RWPE2 (cell line): ENCODE data around the gene NOC4L.
"Not testable (repeated sequence)": the region's sequence is repeated elsewhere in the genome, so short reads cannot be mapped to it uniquely, and the experiment has no call there.

Experiments used
- ATAC-seq: fragments of 200-7000 bp; cut with Tn5 transposase; 3 replicates; pipeline ENCODE4 v1.9.1; 2021; ENCODE audit warnings: low read depth
- DNase-seq: peaks from one replicate; pipeline ENCODE4 v3.0.0-alpha.2; 2020; ENCODE audit warnings: low spot score
- H3K27ac ChIP-seq: fragments of 450-650 bp; 2 replicates; pipeline ENCODE4 v1.5.1; 2017; ENCODE audit warnings: mild to moderate bottlenecking; ENCODE audit not compliant: poor library complexity, severe bottlenecking
- H3K27me3 ChIP-seq: fragments of 250-450 bp; sonication (Bioruptor Pico); 2 replicates; pipeline ENCODE4 v1.5.1; 2021; ENCODE audit warnings: mild to moderate bottlenecking, moderate library complexity; ENCODE audit not compliant: insufficient read depth, poor library complexity, severe bottlenecking
- H3K36me3 ChIP-seq: fragments of 250-450 bp; sonication (Bioruptor Pico); 2 replicates; pipeline ENCODE4 v1.5.1; 2020; ENCODE audit warnings: low read depth, mild to moderate bottlenecking, moderate library complexity
- H3K4me1 ChIP-seq: fragments of 250-450 bp; sonication (Bioruptor Pico); 2 replicates; pipeline ENCODE4 v1.5.1; 2021; ENCODE audit warnings: mild to moderate bottlenecking, moderate library complexity; ENCODE audit not compliant: insufficient read depth, poor library complexity, severe bottlenecking
- H3K4me3 ChIP-seq: fragments of 250-450 bp; sonication (Bioruptor Pico); 2 replicates; pipeline ENCODE4 v1.5.1; 2021; ENCODE audit warnings: mild to moderate bottlenecking, moderate library complexity; ENCODE audit not compliant: severe bottlenecking
- H3K9me3 ChIP-seq: fragments of 250-450 bp; sonication (Bioruptor Pico); 2 replicates; pipeline ENCODE4 v1.5.1; 2021; ENCODE audit warnings: mild to moderate bottlenecking, moderate library complexity; ENCODE audit not compliant: severe bottlenecking
- CTCF ChIP-seq: fragments of 450-650 bp; IDR thresholded peaks from one replicate; pipeline ENCODE4 v1.5.1; 2017; ENCODE audit warnings: mild to moderate bottlenecking, moderate library complexity; ENCODE audit not compliant: poor library complexity, severe bottlenecking

The NOC4L gene

GRCh38 chr12:132133952-132134652 lies 10.2 kb upstream of the NOC4L start:
- no peak for DNase-seq
- no peaks in the 10 kb centered on the region for H3K4me1 ChIP-seq
- no peaks in the 10 kb centered on the region for H3K9me3 ChIP-seq
- no peak overlapping the region for H3K27ac ChIP-seq
- ATAC-seq: peak; percentile 28
- TF ChIP-seq CTCF: no peak
- no peak overlapping the region for H3K4me3 ChIP-seq
- peaks cover 6% of the 10 kb centered on the region; the same call in 1 of the 2 replicates for H3K36me3 ChIP-seq
- H3K27me3 ChIP-seq: no peaks in the 10 kb centered on the region

GRCh38 chr12:132134653-132135183 lies 9.5 kb upstream of the NOC4L start:
- not testable (repeated sequence) for H3K27ac ChIP-seq, ATAC-seq, H3K27me3 ChIP-seq, H3K9me3 ChIP-seq, H3K4me3 ChIP-seq, H3K4me1 ChIP-seq, DNase-seq
- peaks cover 11% of the 10 kb centered on the region; the same call in 1 of the 2 replicates for H3K36me3 ChIP-seq

GRCh38 chr12:132136226-132136625 lies 8.0 kb upstream of the NOC4L start:
- not testable (repeated sequence) for ATAC-seq, DNase-seq

GRCh38 chr12:132137483-132138125 lies 6.7 kb upstream of the NOC4L start:
- no peaks in the 10 kb centered on the region for H3K27me3 ChIP-seq
- TF ChIP-seq CTCF: no peak

More at GRCh38 chr12:132136226-132136625, 8.0 kb upstream of the NOC4L start:
- H3K4me3 ChIP-seq, H3K27me3 ChIP-seq, H3K27ac ChIP-seq, H3K4me1 ChIP-seq, H3K9me3 ChIP-seq: not testable (repeated sequence)
- peaks cover 24% of the 10 kb centered on the region for H3K36me3 ChIP-seq

GRCh38 chr12:132138941-132139871 lies 5.1 kb upstream of the NOC4L start:
- ATAC-seq (no peak), DNase-seq (peak; percentile 32)
- H3K4me3 ChIP-seq: no peak overlapping the region
- H3K27me3 ChIP-seq: no peaks in the 10 kb centered on the region
- no peak overlapping the region for H3K27ac ChIP-seq
- no peak for TF ChIP-seq CTCF
- no peaks in the 10 kb centered on the region for H3K9me3 ChIP-seq
- peaks cover 37% of the 10 kb centered on the region for H3K36me3 ChIP-seq
- H3K4me1 ChIP-seq: no peaks in the 10 kb centered on the region

More at GRCh38 chr12:132137483-132138125, 6.7 kb upstream of the NOC4L start:
- Histone ChIP-seq H3K9me3 (no peaks in the 10 kb centered on the region), H3K27ac (no peak overlapping the region), H3K4me1 (no peaks in the 10 kb centered on the region), H3K4me3 (no peak overlapping the region), H3K36me3 (peaks cover 37% of the 10 kb centered on the region)
- no peak for DNase-seq
- peak; percentile 17; the same call in 2 of the 3 replicates for ATAC-seq
